COLO829 (cell line): Measurements from ENCODE around the gene HPSE2.
"Not testable (repeated sequence)": the region's sequence is repeated elsewhere in the genome, so short reads cannot be mapped to it uniquely, and the experiment has no call there.

ENCODE experiments used
- DNase-seq: peaks from one replicate; pipeline ENCODE4 v3.0.0; 2012; ENCODE audit warnings: low spot score

The HPSE2 gene

GRCh38 chr10:99161165-99161564 lies 74.5 kb downstream of the HPSE2 start:
- DNase-seq, result no peak

GRCh38 chr10:99143651-99144050 lies 92.0 kb downstream of the HPSE2 start:
- DNase-seq, result no peak

DNA sequence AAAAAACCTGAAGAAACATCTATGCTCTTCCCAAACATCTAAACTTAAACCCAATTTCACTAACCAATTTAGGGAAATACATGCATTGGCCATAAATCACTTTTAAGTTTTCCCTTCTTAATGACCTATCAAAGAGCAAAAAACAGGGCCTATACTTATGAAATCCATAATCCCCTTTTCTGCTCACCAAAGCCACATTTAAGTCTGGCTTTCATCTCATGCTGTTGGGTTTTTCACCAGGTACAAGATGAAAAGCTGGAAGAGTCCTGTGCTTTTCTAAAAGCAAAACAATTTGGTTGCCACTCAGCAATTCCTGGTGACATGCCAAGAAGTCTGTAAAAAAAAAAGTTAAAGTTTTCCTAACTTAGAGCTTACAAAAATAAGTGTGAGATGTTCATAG lies 92.6 kb downstream of the HPSE2 start:
- DNase-seq, result no peak

DNA sequence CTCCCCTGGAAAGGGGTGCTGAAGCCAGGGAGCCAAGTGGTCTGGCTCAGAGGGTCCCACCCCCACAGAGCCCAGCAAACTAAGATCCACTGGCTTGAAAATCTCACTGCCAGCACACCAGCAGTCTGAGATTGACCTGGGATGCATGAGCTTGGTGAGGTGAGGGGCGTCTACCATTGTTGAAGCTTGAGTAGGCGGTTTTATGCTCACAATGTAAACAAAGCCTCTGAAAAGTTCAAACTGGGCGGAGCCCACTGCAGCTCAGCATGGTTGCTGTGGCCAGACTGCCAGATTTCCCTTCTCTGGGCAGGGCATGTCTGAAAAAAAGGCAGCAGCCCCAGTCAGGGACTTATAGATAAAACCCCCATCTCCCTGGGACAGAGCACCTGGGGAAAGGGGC lies 102.8 kb downstream of the HPSE2 start:
- DNase-seq, result not testable (repeated sequence)

DNA sequence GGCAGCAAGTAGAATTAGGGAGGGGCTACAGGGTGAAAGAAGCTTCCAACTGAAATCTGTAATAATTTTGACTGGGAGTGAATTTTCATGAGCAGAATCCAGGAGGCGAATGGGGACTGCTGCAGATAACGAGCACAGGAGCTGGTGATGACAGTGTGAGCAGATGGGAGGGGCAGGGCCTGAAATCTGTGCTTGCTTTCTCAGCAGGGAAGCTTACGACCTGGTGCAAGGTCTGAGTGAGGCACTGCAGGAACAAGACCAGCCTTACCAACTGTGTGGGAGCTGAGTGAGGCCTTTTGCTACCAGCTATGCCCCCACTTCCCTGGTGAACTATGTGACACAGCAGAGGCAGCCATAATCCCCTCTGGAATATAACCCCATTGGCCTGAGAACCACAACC lies 109.8 kb downstream of the HPSE2 start:
- DNase-seq, result no peak

DNA sequence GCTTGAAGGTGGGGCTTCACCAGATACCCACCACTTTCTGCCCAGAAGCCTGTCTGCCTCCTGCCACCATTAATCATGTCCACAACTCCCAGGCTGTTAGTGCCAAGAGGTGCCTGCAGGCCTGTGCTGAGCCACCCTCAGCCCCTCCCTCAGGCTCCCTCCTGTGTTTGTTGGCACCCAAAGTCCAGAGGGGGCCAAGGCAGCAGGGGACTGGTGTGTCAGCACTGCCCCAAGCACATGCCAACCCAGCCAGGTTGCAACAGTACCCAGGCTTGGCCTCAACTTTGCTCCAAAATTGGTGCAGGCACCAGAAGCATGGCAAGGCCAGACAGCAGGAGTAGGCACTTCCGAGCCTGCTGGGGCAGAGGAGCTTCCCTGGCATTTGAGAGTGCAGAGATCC lies 111.3 kb downstream of the HPSE2 start:
- DNase-seq, result no peak

DNA sequence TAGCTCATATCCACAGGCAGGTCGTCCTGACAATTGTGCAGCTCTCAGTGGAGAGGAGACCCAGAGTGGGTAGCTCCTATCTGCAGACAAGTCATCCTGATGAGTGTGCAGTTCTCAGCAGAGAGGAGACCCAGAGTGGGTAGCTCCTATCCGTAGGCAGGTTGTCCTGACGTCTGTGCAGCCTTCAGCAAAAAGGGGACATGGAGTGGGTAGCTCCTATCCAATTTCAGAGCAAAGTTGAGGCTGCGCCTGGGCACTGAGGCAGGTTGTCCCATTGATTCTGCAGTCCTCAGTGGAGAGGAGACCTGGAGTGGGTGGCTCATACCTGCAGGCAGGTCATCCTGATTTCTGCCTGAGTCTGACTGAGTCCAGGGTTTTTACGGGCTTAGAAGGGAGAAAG lies 111.8 kb downstream of the HPSE2 start:
- DNase-seq, result no peak

GRCh38 chr10:99123336-99123735 lies 112.3 kb downstream of the HPSE2 start:
- DNase-seq, result no peak

DNA sequence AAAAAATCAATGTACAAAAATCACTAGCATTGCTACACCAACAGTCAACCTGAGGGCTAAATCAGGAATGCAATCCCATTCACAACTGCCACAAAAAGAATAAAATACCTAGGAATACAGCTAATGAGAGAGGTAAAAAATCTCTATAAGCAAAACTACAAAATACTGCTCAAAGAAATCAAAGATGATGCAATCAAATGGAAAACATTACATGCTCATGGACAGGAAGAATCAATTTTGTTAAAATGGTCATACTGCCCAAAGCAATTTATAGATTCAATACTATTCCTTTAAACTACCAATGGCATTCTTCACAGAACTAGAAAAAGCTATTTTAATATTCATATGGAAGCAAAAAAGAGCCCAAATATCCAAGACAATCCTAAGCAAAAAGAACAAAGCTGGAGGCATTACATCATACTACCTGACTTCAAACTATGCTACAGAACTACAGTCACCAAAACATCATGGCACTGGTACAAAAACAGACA lies 116.3 kb downstream of the HPSE2 start:
- no peak for DNase-seq

- peak; percentile 68 for DNase-seq
Measured at GRCh38 chr10:99115703-99116102, 119.9 kb downstream of the HPSE2 start.

GRCh38 chr10:99085358-99085757 lies 150.3 kb downstream of the HPSE2 start:
- DNase-seq, result no peak

GRCh38 chr10:99084161-99084560 lies 151.5 kb downstream of the HPSE2 start:
- no peak for DNase-seq

DNA sequence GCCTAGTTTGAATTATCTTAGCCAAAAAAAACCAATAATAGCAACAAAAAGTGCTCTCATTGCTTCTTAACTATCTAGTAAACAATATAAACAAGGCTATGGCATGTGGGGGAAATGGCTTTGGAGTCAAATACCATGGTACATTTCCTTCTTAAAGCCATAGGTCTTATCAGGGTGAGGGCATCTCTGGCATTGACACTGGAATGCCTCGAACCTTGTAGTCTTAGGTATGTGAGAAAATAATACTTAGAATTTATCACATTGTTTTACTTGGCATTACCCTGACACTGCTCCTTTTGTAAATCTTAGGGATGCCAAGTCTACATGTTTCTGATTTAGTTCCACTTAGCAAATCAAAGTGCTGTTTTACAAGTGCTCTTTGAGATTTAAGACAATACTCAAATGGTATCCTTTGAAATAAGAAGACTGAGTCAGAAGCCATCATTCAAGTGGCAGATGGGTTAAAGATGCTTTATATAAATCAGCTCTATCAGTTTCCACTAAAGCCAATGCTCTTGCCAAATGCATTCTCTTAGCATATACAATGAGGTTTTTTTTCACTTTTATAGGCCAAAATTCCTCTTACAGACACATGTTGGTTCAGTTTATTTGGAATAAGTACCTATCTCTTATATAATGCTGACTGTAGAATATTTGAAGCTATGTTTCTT lies 155.2 kb downstream of the HPSE2 start:
- peak; percentile 38 for DNase-seq

- no peak for DNase-seq
Measured at GRCh38 chr10:99062591-99062990, 173.1 kb downstream of the HPSE2 start.

DNA sequence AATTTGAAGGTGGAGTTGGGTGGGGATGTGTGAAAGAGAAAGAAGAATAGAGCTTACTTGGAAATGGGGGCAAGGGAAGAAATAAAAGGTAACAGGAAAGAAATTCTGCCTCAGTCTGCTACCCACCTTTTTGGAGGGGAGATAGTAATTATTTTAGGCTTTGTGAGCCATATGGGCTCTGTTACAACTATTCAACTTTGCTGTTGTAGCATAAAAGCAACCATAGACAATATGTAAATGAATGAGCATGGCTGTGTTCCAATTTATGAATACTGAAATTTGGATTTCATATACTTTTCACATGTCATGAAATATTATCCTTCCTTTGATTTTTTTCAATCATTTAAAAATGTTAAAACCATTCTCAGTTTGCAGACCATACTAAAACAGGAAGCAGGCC lies 176.9 kb downstream of the HPSE2 start:
- no peak for DNase-seq

DNA sequence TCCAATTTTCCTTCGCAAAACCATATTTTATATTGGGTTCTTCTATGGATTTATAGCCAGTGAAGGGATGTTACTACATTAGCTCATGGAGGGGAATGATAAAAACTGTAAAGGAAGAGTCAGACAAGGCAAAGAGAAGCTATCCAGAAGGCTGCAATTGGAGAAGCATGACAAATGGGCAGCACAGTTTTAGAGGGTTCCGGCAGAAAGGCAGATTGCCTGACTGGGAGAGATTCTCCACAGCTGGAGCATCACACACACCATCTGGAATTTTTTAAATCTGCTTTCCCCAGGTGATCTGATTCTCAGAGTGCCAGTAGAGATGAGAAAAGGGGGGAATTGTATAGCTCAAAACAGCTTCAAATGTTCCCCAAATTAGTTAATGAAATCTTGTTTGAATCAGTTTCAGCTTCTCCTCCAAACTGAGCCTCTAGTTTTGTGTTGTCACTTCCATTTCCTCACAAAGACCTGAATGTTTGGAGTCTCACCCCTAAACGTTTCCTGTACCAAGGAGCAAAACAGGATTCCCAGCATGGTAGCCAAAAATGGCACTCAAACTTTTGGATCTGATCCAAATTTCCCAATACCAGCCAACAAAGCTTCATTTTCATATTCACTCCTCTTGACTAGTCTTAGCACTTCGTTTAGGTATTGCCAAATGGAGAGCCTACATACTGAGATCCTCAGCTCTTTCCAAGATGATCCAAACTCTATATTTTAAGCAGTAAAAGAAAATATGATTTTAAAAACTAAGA lies 177.5 kb downstream of the HPSE2 start:
- no peak for DNase-seq

DNA sequence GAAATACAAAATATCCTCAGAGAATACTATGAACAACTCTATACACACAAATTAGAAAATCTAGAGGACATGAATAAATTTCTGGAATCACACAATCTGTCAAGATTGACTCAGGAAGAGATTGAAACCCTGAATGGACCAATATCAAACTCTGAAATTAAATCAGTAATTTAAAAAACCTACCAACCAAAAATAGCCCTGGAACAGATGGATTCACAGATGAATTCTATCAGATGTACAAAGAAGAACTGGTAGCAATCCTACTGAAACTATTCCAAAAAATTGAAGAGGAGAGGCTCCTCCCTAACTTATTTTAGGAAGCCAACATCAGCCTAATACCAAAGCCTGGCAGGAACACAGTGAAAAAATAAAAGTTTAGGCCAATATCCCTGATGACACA lies 190.0 kb downstream of the HPSE2 start:
- no peak for DNase-seq

DNA sequence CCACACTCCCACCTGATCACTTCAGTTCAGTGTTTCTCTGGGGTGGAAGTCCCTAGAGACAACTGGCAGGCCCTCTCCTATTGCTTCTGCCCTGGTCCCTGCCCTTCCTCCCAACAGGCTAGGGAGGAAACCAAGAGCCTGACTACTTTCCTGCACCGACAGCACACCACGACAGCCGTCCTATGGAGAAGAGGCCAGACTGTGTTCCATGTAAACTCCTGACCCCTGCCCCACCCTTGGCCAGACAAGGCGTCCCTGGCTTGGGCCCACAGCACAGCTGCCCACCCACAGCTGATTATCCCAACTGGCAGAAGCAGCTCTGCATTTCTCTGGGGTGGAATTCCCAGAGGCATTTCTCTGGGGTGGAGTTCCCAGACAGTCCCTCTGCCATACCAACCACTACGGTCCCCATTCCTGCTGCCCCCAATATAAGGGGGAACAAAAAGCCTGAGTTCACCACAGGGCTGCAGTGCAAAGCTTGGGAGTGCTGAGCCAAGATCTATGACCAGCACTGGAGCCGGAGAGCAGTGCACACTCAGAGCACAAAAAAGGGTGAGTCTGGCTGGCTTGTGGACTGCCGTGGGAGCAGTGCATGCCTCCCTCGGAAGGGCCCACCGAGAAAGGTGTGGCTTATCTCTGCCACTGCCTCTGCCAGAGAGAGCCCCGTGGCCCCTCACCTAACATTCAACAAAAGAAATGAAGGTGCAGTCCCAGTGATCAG lies 193.4 kb downstream of the HPSE2 start:
- DNase-seq, result no peak

GRCh38 chr10:99041468-99041867 lies 194.2 kb downstream of the HPSE2 start:
- DNase-seq, result no peak

- no peak for DNase-seq
Measured at GRCh38 chr10:99013885-99014284, 221.8 kb downstream of the HPSE2 start.

- DNase-seq, result no peak
Measured at GRCh38 chr10:99010286-99010685, 225.4 kb downstream of the HPSE2 start.

DNA sequence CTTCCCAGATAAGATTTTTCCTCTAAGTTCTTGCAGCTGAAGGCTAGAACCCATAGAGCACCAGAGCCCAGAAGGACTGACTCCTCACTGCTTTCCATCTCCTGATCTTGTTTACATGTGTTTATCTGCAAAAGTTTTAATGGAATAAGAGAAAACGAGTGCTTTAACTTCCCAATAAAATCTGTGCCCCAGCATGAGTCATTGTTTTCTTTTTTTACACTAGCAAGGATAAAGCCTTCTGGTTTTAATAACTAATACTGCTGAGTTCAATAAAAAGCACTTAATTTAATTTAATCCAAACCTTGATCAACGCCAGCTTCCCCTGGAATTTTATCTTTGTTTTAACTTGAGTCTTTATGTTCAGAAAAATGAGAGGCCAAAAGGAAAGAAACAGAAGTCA lies 227.6 kb downstream of the HPSE2 start:
- DNase-seq, result no peak

- no peak for DNase-seq
Measured at GRCh38 chr10:99007457-99007856, 228.2 kb downstream of the HPSE2 start.
